ENCODE results near the gene APOA4. TPM values are rescaled to one million over a fixed set of nuclear protein-coding genes. Genes with fewer than 3 reads are reported as not detected.
A peak's percentile ranks its signal among the peaks of the same experiment; 100 is the strongest.
"Not testable (repeated sequence)": the region's sequence is repeated elsewhere in the genome, so short reads cannot be mapped to it uniquely, and the experiment has no call there.

Gene APOA4
- total RNA-seq, 2 donors from 2014 or later, result not detected

- Mint-ChIP-seq H3K36me3 (no peaks in the 10 kb centered on the region), H3K27ac (peak overlapping the region in 1 of 2 donors; percentile 80), H3K9me3 (no peaks in the 10 kb centered on the region)
- ATAC-seq (peak; percentile 86 to 90), DNase-seq (ENCODE audit: low spot score in 2 of 2) (peak; percentile 66 to 79)
Measured at GRCh38 chr11:116835791-116836631, 12.9 kb upstream of the APOA4 start.

- Mint-ChIP-seq H3K36me3 (no peaks in the 10 kb centered on the region), H3K27ac (peak overlapping the region; percentile 19 to 80), H3K9me3 (no peaks in the 10 kb centered on the region)
- DNase-seq (ENCODE audit: low spot score in 2 of 2) (no peak), ATAC-seq (peak in 1 of 2 donors; percentile 6)
Measured at GRCh38 chr11:116835042-116835772, 12.1 kb upstream of the APOA4 start.

DNA sequence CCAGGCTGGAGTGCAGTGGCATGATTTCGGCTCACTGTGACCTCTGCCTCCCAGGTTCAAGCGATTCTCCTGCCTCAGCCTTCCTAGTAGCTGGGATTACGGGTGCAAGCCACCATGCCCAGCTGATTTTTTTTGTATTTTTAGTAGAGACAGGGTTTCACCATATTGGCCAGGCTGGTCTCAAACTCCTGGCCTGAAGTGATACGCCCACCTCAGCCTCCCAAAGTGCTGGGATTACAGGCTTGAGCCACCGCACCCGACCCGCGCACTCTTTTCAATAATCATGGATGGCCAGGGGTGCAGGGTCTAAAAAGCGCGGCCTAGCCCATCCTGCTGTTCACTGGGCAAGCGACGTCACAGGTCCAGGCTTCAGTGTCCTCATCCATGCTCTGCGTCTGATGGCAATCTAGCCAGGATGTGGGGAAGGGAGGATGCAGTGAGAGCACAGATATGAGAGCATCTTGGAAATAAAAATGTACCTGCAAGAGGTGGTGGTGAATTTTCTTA lies 11.5 kb upstream of the APOA4 start:
- not testable (repeated sequence) for H3K9me3 Mint-ChIP-seq, ATAC-seq, H3K36me3 Mint-ChIP-seq
- DNase-seq (ENCODE audit: low spot score in 2 of 2), result peak in 1 of 2 donors; percentile 46
- H3K27ac Mint-ChIP-seq, result peak overlapping the region in 1 of 2 donors; percentile 19

GRCh38 chr11:116833816-116834534 lies 10.9 kb upstream of the APOA4 start:
- DNase-seq (ENCODE audit: low spot score in 2 of 2), result peak in 1 of 2 donors; percentile 45
- no peak for ATAC-seq
- H3K36me3 Mint-ChIP-seq, result no peaks in the 10 kb centered on the region
- peak overlapping the region in 1 of 2 donors; percentile 57 for H3K27ac Mint-ChIP-seq
- H3K9me3 Mint-ChIP-seq, result no peaks in the 10 kb centered on the region

DNA sequence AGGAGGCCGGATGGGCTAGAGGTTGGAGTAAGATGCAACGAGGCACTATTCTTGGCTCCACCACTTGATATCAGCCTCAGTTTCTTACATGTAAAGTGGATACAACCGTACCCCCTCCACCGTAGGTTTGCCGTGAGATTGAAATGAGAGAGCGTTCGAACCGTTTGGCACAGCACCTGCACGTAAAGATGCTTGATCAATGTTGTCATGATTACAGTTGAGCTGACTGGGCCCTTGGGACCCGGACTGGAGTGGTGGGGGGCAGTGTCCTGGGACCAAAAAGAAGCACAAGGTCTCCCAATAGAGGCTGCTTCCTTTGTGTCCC lies 10.3 kb upstream of the APOA4 start:
- Mint-ChIP-seq H3K36me3 (no peaks in the 10 kb centered on the region), H3K9me3 (no peaks in the 10 kb centered on the region), H3K27ac (no peak overlapping the region)
- ATAC-seq (no peak), DNase-seq (ENCODE audit: low spot score in 2 of 2) (no peak)

- ATAC-seq (no peak), DNase-seq (ENCODE audit: low spot score in 2 of 2) (peak in 1 of 2 donors; percentile 45)
- Mint-ChIP-seq H3K27ac (no peak overlapping the region), H3K9me3 (no peaks in the 10 kb centered on the region), H3K36me3 (no peaks in the 10 kb centered on the region)
Measured at GRCh38 chr11:116832350-116833290, 9.5 kb upstream of the APOA4 start.

- no peaks in the 10 kb centered on the region for H3K36me3 Mint-ChIP-seq
- DNase-seq (ENCODE audit: low spot score in 2 of 2) (no peak), ATAC-seq (no peak)
- no peak overlapping the region for H3K27ac Mint-ChIP-seq
- H3K9me3 Mint-ChIP-seq, result no peaks in the 10 kb centered on the region
Measured at GRCh38 chr11:116831790-116832349, 8.8 kb upstream of the APOA4 start.

- Mint-ChIP-seq H3K27ac (no peak overlapping the region), H3K9me3 (no peaks in the 10 kb centered on the region), H3K36me3 (no peaks in the 10 kb centered on the region)
- ATAC-seq (no peak), DNase-seq (ENCODE audit: low spot score in 2 of 2) (no peak)
Measured at GRCh38 chr11:116830184-116830912, 7.2 kb upstream of the APOA4 start.

GRCh38 chr11:116829525-116830183 lies 6.5 kb upstream of the APOA4 start, which contains the start of gene APOC3:
Gene APOC3, plus strand, starts transcription at chr11:116829907. Its CDS starts 676 bp downstream, at chr11:116830583.
- Mint-ChIP-seq H3K9me3 (no peaks in the 10 kb centered on the region), H3K36me3 (no peaks in the 10 kb centered on the region), H3K27ac (no peak within 1 kb of the TSS)
- ATAC-seq (no peak), DNase-seq (ENCODE audit: low spot score in 2 of 2) (no peak)

GRCh38 chr11:116828632-116829524 lies 5.8 kb upstream of the APOA4 start:
- H3K27ac Mint-ChIP-seq, result no peak overlapping the region
- DNase-seq (ENCODE audit: low spot score in 2 of 2), result no peak
- H3K9me3 Mint-ChIP-seq, result no peaks in the 10 kb centered on the region
- no peaks in the 10 kb centered on the region for H3K36me3 Mint-ChIP-seq
- no peak for ATAC-seq

GRCh38 chr11:116827461-116827860 lies 4.4 kb upstream of the APOA4 start:
- DNase-seq (ENCODE audit: low spot score in 2 of 2) (peak in 1 of 2 donors; percentile 53), ATAC-seq (no peak)
- H3K36me3 Mint-ChIP-seq, result no peaks in the 10 kb centered on the region
- H3K9me3 Mint-ChIP-seq, result no peaks in the 10 kb centered on the region
- H3K27ac Mint-ChIP-seq, result no peak overlapping the region

- Mint-ChIP-seq H3K36me3 (no peaks in the 10 kb centered on the region), H3K27ac (no peak overlapping the region), H3K9me3 (no peaks in the 10 kb centered on the region)
- no peak for ATAC-seq
- peak in 1 of 2 donors; percentile 48 for DNase-seq (ENCODE audit: low spot score in 2 of 2)
Measured at GRCh38 chr11:116826751-116827431, 3.8 kb upstream of the APOA4 start.

All from activated naive CD4-positive, alpha-beta T cell treated with anti-CD3 and anti-CD28 coated beads, Interleukin-2, amount 50 U/mL, for 72 hours (primary cell).